Mucosa of descending colon (tissue), 3 donors: Measurements from ENCODE around the gene LRP10. TPM values are rescaled to one million over a fixed set of nuclear protein-coding genes. Genes with fewer than 3 reads are reported as not detected.
"Not testable (repeated sequence)": the region's sequence is repeated elsewhere in the genome, so short reads cannot be mapped to it uniquely, and the experiment has no call there.

Experiments used
- ATAC-seq: fragments of 200-7000 bp; cut with Tn5 transposase; one replicate; pipeline ENCODE4 v1.9.1; 2020; ENCODE audit warnings: mild to moderate bottlenecking, moderate library complexity
- DNase-seq, 3 donors: peaks; one replicate each; pipeline ENCODE4 v3.0.0-alpha.2; 2020
- H3K36me3 ChIP-seq: fragments of 200-600 bp; one replicate; pipeline ENCODE4 v1.8.0; 2021; ENCODE audit warnings: low read depth, mild to moderate bottlenecking
- H3K4me1 ChIP-seq: fragments of 200-600 bp; one replicate; pipeline ENCODE4 v1.8.0; 2021; ENCODE audit warnings: low read depth, mild to moderate bottlenecking
- H3K4me3 ChIP-seq: fragments of 200-600 bp; one replicate; pipeline ENCODE4 v1.8.0; 2021; ENCODE audit warnings: mild to moderate bottlenecking
- H3K9me3 ChIP-seq: fragments of 200-600 bp; one replicate; pipeline ENCODE4 v1.8.0; 2021; ENCODE audit warnings: mild to moderate bottlenecking
- intact Hi-C, 2 donors: fragments of 100-400 bp; cut with DNase I in 1 of 2; cut with micrococcal nuclease in 1 of 2; formaldehyde crosslinking; loops; one replicate each; pipeline versions ENCODE4 v1.11.0 to v1.11.1; 2022; cut with DNase I, micrococcal nuclease
- total RNA-seq, 3 donors: library from RNA; stranded (reverse); fragmentation: NEBNext Ultra II Directional in 2 of 3; extraction: Animal tissue kit (Norgen Biotek cat#: 25700) in 2 of 3; gene quantifications; one replicate each; pipeline versions ENCODE4 v1.2.1 to v1.2.4, GENCODE V29; 2021 to 2023
- TF ChIP-seq, protein P1 (sequence below): fragments of 200-600 bp; IDR thresholded peaks from one replicate; pipeline ENCODE4 v1.8.0; 2022; ENCODE audit warnings: antibody characterized with exemption, mild to moderate bottlenecking
- donor health status: DM: no; HTN: no; CAD: no; lungs with moderate emphysema.
- donor health status: DM: no; HTN: no; CAD: no.
- donor health status: DM: no; HTN: yes; CAD: no.

Gene LRP10
- total RNA-seq, 3 donors from 2014 or later = 218 to 276 (median 245) TPM

DNA sequence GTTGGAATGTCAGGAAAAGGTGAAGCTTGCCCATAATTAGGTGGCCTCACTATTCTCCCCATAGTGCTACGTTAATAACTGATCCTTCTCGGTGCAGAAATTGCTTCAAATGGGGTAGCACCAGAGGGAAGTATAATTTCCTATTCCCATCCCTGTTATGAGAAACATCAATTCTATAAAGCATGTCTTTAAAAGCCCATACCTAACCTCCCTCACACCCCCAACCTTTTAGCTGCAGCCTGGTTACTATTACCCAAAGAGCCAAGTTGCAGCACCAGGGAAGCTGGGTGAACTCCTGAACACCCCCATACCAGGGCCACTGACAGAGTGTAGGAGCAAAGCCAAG lies 32.2 kb downstream of the LRP10 start:
- Histone ChIP-seq H3K36me3 (peaks cover 19% of the 10 kb centered on the region), H3K9me3 (no peaks in the 10 kb centered on the region), H3K4me1 (no peaks in the 10 kb centered on the region), H3K4me3 (no peak overlapping the region)
- intact Hi-C loops = no loop called here
- no peak for ATAC-seq
- TF ChIP-seq, protein P1, sequence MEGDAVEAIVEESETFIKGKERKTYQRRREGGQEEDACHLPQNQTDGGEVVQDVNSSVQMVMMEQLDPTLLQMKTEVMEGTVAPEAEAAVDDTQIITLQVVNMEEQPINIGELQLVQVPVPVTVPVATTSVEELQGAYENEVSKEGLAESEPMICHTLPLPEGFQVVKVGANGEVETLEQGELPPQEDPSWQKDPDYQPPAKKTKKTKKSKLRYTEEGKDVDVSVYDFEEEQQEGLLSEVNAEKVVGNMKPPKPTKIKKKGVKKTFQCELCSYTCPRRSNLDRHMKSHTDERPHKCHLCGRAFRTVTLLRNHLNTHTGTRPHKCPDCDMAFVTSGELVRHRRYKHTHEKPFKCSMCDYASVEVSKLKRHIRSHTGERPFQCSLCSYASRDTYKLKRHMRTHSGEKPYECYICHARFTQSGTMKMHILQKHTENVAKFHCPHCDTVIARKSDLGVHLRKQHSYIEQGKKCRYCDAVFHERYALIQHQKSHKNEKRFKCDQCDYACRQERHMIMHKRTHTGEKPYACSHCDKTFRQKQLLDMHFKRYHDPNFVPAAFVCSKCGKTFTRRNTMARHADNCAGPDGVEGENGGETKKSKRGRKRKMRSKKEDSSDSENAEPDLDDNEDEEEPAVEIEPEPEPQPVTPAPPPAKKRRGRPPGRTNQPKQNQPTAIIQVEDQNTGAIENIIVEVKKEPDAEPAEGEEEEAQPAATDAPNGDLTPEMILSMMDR = no peak
- DNase-seq = no peak

DNA sequence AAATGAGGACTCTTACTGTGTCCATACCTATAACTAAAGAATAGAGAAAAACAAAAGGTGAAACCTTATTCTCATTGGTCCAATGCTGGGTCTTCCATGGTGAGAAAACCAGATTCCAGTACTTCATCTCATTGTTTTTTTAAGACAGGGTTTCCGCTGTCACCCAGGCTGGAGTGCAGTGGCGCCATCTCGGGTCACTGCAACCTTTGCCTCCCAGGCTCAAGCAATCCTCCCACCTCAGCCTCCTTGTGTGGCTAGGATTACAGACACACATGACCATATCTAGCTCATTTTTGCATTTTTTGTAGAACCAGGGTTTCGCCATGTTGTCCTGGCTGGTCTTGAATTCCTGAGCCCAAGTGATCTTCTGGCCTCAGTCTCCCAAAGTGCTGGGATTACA lies 34.1 kb downstream of the LRP10 start:
- Histone ChIP-seq H3K4me3 (no peak overlapping the region), H3K4me1 (no peaks in the 10 kb centered on the region), H3K9me3 (no peaks in the 10 kb centered on the region), H3K36me3 (peaks cover 21% of the 10 kb centered on the region)
- ATAC-seq = no peak
- intact Hi-C loops = no loop called here
- TF ChIP-seq, protein P1 = no peak
- no peak for DNase-seq

DNA sequence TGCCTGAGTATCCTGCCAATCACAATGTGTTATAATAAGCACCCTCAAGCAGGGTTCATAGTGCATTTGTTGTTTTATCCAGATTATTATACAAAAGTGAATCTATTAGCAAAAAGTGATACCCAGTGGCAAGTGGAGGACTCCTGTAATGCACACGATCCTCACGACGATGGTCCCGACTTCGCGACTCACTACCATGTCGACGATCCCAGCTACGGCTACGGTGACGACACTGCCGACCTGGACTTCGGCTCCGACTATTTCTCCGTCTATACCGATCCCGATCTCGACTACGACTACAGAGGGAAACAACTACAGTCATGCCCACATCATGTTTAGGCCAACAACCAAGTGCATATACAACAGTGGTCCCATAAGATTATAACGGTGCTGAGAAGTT lies 34.5 kb downstream of the LRP10 start:
- Histone ChIP-seq H3K4me1 (no peaks in the 10 kb centered on the region), H3K9me3 (no peaks in the 10 kb centered on the region), H3K4me3 (no peak overlapping the region), H3K36me3 (peaks cover 18% of the 10 kb centered on the region)
- no peak for DNase-seq
- TF ChIP-seq, protein P1 = no peak
- intact Hi-C loops = no loop called here
- no peak for ATAC-seq

DNA sequence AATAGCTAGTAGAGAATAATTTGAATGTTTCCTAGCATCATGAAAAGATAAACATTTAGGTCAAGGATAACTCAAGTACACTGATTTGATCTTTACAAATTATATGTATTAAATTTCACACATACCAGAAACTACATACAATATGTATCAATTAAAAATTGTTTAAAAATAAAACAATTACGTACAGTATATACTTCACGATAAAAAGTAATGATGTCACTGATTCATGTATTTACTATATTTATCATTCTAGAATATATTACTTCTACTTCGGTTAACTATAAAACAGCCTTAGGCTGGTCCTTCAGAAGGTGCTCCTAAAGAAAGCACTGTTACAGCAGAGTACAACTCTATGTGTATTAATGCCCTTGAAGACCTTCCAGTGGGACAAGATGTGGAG lies 35.9 kb downstream of the LRP10 start:
- DNase-seq (no peak), ATAC-seq (no peak)
- intact Hi-C loops = no loop called here
- H3K4me1 ChIP-seq = no peaks in the 10 kb centered on the region
- peaks cover 17% of the 10 kb centered on the region for H3K36me3 ChIP-seq
- no peak overlapping the region for H3K4me3 ChIP-seq
- H3K9me3 ChIP-seq = no peaks in the 10 kb centered on the region
- TF ChIP-seq, protein P1 = no peak

DNA sequence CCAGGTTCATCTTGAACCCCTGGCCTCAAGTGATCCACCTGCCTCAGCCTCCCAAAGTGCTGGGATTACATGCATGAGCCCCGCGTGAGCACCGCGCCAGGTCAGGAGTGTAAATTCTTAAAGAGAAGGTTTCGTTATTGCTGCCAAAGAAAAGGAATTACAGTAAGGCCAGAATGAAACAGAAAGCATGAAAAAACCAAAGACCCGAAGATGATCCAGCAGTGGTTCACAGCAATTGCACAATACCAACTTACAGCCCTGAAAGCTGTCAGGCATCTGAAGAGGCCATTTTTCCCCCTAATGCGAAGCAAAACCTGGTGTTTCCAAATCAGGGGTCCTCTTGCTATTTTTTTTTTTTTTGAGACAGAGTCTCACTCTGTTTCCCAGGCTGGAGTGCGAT lies 37.1 kb downstream of the LRP10 start:
- ATAC-seq (no peak), DNase-seq (no peak)
- intact Hi-C loops = no loop called here
- Histone ChIP-seq H3K9me3 (no peaks in the 10 kb centered on the region), H3K36me3 (peaks cover 9% of the 10 kb centered on the region), H3K4me1 (no peaks in the 10 kb centered on the region), H3K4me3 (no peak overlapping the region)
- TF ChIP-seq, protein P1 = no peak

DNA sequence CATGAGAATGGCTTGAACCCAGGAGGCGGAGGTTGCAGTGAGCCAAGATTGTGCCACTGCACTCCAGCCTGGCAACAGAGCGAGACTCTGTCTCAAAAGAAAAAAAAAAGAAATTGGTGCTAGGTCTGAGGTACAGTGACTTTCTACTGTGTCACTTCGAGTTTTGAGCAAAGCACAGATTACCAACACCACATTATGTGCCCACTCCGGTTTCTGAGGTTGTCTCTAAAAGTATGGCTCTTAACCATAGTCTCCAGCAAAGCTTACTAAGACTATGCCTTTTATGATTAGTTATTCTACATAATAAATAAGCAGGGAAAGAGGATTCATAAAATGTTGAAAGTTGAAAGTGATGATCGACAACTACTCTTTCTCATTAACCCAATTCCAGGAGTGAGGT lies 39.4 kb downstream of the LRP10 start:
- intact Hi-C loops = no loop called here
- ATAC-seq (no peak), DNase-seq (no peak)
- no peaks in the 10 kb centered on the region for H3K4me1 ChIP-seq
- peaks cover 3% of the 10 kb centered on the region for H3K36me3 ChIP-seq
- TF ChIP-seq, protein P1 = no peak
- no peaks in the 10 kb centered on the region for H3K9me3 ChIP-seq
- H3K4me3 ChIP-seq = no peak overlapping the region

DNA sequence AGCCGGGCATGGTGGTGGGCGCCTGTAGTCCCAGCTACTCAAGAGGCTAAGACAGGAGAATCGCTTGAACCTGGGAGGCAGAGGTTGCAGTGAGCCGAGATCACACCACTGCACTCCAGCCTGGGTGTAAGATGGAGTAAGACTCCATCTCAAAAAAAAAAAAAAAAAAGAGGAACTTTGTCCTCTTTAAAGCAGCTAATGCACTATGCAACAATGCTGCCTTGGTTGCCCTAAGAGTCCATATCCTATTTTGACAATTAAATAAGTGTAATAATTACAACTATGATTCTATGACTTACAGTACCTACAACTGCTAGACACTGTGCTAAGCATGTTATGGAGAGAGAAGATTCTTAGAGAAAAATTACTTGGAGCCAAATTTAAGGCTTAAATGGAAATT lies 43.3 kb downstream of the LRP10 start:
- H3K4me3 ChIP-seq, H3K36me3 ChIP-seq, DNase-seq, ATAC-seq, H3K9me3 ChIP-seq, intact Hi-C loops: not testable (repeated sequence)
- H3K4me1 ChIP-seq = peaks cover 29% of the 10 kb centered on the region
